Measurements from ENCODE around the gene CRHR2.

The CRHR2 gene

GRCh38 chr7:30674876-30675275, 7.4 kb downstream of the CRHR2 start:
- DNase-seq = no peak

DNA sequence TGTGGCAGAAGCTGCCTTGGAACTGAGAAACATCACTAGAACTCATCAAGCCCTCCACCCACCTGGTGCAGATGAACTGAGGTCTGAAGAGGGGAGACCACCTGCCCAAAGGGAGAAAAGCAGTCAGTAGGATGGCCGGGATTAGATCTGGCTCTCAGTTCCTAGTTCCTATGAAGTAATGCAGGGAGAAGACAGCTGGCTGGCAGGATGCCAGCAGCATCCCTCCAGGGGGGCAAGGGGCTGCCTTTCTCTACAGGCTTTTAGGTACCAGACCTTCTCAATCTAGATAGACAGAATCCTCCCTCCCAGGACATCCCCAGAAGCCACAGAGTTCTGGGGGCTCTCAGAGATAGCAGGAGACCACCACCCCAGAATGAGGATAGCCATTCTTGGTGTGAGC, 7.8 kb downstream of the CRHR2 start:
- DNase-seq = no peak

DNA sequence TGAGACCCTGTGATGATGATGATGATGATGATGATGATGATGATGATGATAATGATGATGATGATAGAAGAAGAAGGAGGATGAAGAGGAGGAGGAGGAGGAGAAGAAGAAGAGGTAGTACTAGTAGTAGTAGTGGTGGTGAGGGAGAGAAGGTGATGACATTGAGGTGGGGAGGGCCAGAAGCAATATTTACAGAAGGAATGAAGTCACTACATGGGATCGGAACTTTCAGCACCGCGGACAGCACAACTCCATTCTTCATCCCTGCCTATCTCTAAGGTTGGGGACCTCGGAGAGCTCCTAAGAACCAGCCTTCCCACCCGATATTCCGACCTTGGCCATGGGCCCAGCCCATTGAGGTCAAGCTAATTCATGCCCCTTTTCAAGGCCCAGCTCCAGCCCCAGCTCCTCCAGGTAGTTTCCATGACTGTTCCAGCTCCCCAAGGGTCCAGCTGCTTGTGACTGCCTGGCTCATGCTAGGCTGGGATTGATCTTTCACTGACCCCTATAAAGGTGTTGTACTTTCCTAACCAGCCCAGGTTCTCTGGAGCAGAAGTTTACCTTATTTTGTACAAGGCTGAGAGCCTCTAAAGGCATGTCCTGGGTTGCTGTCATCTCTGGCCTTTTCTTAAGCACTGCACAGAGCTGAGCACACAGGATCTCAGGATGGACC, 10.3 kb downstream of the CRHR2 start:
- DNase-seq = no peak

DNA sequence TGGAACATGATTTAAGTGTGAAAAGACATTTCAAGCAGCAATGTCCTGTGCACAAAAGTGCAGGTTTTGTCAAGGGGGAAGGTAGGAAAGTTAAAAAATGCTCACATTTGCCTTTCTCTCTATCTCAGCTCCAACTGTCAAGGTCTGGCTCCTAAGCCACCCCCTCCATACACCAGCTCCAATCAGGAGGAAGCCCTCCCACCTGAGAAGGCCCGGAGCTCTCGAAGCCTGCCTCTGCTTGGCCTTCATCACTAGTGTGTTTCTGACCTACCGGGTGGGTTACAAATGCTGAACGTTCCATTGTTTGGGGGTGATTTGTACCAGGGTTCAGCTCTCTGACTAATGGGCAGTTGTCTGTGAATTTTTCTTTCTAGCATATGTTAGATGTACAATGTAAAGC, 14.2 kb downstream of the CRHR2 start:
- DNase-seq = no peak

DNA sequence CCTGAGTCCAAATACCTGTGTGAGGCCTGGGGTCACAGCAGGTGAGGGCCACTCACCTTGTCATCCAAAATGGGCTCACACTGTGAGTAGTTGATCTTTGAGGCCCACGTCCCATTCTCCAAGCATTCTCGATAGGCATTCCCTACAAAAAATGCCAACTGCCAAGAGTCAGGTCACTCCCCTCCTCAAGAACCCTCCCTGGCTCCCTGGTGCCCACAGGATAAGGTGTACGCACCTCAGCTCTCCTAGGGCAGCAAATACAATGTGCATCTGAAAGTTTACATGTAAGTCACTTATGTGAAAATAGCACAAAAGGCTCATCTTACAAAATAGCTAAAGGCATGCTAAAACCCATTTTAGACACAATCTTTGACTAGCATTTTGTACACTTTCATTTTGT, 15.1 kb downstream of the CRHR2 start:
- DNase-seq = no peak

DNA sequence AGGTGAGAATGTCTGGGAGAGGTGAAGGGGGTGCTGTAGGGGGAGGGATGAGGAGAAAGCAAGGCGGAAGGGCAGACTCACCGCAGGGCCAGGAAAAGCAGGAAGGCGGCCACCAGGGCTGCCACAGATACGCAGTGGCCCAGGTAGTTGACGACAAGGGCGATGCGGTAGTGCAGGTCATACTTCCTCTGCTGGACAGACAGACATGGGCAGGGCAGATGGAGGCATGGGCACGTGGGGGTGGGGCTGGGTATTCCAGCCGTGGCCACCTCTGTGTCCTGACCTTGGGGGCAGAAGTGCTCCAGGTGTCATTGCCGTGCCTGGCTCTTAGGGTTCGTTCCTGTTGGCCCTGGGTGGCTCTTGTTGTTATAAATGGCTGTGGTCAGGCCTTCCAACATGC, 16.8 kb downstream of the CRHR2 start:
- DNase-seq = no peak

GRCh38 chr7:30665043-30665442, 17.2 kb downstream of the CRHR2 start:
- DNase-seq = no peak

- no peak for DNase-seq
Observed at GRCh38 chr7:30664184-30664885, 17.9 kb downstream of the CRHR2 start.

- no peak for DNase-seq
Observed at GRCh38 chr7:30663414-30663813, 18.8 kb downstream of the CRHR2 start.

GRCh38 chr7:30662431-30662939, 19.8 kb downstream of the CRHR2 start:
- DNase-seq = no peak

- DNase-seq = no peak
Observed at GRCh38 chr7:30661926-30662325, 20.3 kb downstream of the CRHR2 start.

GRCh38 chr7:30660331-30661255, 21.7 kb downstream of the CRHR2 start:
- no peak for DNase-seq

DNA sequence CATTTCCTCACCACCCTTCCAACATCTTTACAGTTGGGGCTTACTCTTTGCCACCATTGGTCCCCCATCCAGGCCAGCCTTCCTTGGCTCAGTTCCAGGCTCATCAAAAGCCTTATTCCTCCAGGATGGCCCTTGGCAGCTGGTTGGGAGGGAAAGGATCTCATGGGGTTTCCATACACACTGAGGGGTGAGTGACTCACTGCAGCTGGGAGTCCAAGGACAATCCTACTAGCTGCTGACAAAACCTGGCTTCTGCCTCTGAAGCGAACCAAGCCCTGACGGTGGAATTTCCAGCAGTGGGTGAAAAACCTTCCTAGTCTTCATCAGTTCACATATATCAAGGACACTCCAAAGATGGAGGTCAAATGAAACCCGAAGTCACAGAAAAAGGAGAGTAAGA, 22.9 kb downstream of the CRHR2 start:
- DNase-seq = no peak

- no peak for DNase-seq
Observed at GRCh38 chr7:30658479-30659074, 23.7 kb downstream of the CRHR2 start.

DNA sequence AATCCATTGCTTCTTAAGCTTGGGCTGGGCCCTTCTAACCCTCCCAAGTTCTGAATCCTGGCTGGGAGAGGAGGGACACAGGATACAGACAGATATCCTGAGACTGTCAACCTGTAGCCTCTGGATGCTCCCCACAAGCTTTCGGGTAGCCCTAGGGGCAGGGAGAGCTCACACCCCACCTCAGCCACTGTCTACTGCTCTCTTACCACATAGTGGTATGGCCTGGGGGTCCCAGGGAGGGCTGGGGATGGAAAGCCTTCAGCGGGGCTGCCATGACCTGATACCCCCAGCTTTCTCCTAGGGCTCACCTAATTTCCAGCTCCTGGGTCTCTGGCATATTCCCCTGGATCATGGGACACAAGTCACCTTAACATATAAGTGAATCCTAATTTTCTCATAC, 25.1 kb downstream of the CRHR2 start:
- DNase-seq = no peak

DNA sequence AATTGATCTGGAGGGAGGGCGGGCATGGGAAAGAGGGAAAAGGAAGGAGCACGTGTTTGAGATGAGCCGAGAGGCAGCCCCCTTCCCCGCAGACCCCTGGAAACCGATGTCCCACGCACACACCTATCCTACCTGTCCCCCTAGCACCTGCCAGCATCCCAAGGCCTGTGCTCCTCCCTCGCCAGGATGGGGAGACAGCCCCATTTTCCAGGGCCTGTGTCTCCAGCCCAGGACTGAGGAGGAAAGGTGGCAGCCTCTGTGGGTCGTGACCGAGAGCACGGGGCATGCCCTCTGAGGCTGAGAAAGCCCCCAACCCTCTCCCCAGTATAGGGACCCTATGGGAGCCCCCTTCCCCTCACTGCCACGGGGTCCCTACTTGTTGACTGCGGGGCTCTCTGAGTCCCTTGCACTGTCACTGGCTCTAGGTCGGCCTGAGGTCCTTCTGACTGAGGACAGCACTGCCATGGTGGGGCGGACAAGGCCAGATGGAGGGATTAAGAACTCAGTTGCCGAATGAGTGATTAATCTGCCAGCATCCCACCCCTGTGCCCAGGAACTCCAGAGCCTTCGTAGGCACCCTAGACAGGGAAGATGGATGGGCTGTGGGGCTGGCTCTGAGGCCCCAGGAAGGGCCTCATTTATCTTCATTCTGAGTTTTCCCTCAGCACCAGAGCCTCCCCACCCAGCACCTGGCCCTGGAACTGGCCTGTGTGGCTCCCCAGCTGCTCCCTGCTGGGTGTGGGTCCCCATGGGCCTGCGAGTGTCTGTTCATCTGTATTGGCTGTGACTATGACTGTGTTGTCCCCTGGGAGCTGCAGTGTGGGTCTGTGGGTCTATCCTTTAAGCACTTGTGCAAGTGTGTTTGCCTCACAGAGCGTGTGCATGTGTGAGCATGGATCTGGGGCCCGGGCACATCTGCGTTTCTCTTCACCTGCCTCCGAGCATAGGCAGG, 26.0 kb downstream of the CRHR2 start:
- DNase-seq = no peak

- DNase-seq = no peak
Observed at GRCh38 chr7:30655096-30655970, 26.9 kb downstream of the CRHR2 start.

GRCh38 chr7:30654296-30655090, 27.8 kb downstream of the CRHR2 start:
- DNase-seq = no peak

DNA sequence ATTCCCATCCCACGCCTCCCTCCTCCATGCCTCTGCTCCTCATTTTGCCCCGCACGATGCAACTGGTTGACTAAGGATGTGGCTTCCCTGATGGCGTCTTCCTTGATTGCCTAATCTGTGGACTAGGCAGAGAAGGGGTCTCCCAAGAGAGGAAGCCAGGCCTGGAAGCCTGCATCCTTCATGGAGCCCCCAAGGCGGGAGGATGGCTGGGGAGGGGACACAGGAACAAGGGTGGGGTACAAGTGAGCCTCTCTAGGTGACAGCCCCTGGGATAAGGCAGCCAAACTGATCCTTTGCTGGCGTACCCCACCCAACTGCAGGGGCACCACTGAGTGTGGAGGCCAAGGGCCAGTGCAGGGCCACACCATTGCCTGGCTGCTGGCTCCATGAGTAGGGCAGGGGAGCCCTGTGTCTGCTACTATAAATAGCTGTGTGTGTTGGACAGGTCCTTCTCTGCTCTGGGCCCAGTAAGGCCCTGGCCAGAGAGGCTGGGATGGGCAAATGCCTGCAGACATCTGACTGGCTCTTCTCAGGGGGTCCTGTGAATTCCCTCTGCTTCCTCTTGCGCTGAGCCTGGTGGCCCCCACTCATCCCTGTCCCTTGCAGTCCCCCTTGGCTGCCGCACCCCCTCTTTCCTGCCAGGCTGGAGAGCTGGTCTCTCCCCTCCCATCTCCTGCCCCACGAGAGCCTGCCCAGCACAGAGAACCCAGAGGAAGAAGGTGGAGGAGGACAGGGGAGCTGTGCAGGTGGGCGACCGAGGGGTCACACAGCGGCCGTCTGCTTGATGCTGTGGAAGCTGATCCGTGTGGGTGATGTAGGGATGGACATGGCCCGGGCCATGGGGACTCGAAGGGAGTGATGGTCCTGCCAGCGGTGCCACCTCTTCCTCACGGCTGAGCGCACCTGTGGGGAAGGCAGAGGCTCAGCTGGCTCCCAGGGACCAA, 29.3 kb downstream of the CRHR2 start:
- no peak for DNase-seq
